Measurements from ENCODE around the gene SH3RF3. TPM values are rescaled to one million over a fixed set of nuclear protein-coding genes. Genes with fewer than 3 reads are reported as not detected.

Gene SH3RF3
- polyA plus RNA-seq, 1 of the 3 experiments (the other 2 are of a cell fraction), result 1.9 TPM

- CTCF ChIA-PET, result interaction anchor here (1.4 kb wide), 1 partner anchor 15 kb away, joined by 3 read pairs; no protein-coding TSS in a partner anchor
Observed at GRCh38 chr2:109254174-109254904, 125.3 kb downstream of the SH3RF3 start.

More at GRCh38 chr2:109254174-109254904, 125.3 kb downstream of the SH3RF3 start:
- no peaks in the 10 kb centered on the region for H3K36me3 ChIP-seq (replicated peaks in 1 of 2; ENCODE audit: control insufficient read depth in 1 of 2, insufficient read depth in 2 of 2, low read length in 1 of 2)
- DNase-seq, result no peak
- no peaks in the 10 kb centered on the region for H3F3A ChIP-seq (replicated peaks; ENCODE audit: insufficient read depth)
- 0 out of 2 replicates have a peak, but pooled peaks cover 6% of the 10 kb centered on the region for H4K20me1 ChIP-seq (ENCODE audit: insufficient read depth)
- WGBS (ENCODE audit: low lambda C conversion rate), result 91% methylated on average over 12 of the region's 12 CpGs
- no peak overlapping the region for H2AFZ ChIP-seq (ENCODE audit: low read depth)
- no peak overlapping the region for H3K27ac ChIP-seq (ENCODE audit: low read depth in 2 of 2, low read length in 1 of 2)
- H3K4me3 ChIP-seq (ENCODE audit: low read depth in 2 of 2, low read length in 1 of 2), result no peak overlapping the region
- TF ChIP-seq ELF1 (IDR thresholded peaks at IDR 0.05) (no peak), NRF1 (IDR thresholded peaks at IDR 0.05; ENCODE audit: low read depth, low read length) (no peak), SIN3A (IDR thresholded peaks at IDR 0.05; ENCODE audit: borderline replicate concordance, low read depth, low read length) (no peak), JUND (IDR thresholded peaks at IDR 0.05) (no peak), IRF3 (IDR thresholded peaks at IDR 0.05; ENCODE audit: low read depth, low read length) (no peak), NFIC (IDR thresholded peaks at IDR 0.05; ENCODE audit: borderline replicate concordance) (no peak), YY1 (IDR thresholded peaks at IDR 0.05; ENCODE audit: low read depth) (no peak), SMC3 (IDR thresholded peaks at IDR 0.05; ENCODE audit: low read depth, low read length) (no peak), CTCF (IDR thresholded peaks at IDR 0.05) (no peak), RFX5 (IDR thresholded peaks at IDR 0.05; ENCODE audit: low read length) (no peak), RAD21 (IDR thresholded peaks at IDR 0.05; ENCODE audit: low read length) (no peak), POLR2AphosphoS5 (IDR thresholded peaks at IDR 0.05; ENCODE audit: low read depth, low read length) (no peak), TCF12 (IDR thresholded peaks at IDR 0.05) (no peak)
- TF ChIP-seq, protein P1, sequence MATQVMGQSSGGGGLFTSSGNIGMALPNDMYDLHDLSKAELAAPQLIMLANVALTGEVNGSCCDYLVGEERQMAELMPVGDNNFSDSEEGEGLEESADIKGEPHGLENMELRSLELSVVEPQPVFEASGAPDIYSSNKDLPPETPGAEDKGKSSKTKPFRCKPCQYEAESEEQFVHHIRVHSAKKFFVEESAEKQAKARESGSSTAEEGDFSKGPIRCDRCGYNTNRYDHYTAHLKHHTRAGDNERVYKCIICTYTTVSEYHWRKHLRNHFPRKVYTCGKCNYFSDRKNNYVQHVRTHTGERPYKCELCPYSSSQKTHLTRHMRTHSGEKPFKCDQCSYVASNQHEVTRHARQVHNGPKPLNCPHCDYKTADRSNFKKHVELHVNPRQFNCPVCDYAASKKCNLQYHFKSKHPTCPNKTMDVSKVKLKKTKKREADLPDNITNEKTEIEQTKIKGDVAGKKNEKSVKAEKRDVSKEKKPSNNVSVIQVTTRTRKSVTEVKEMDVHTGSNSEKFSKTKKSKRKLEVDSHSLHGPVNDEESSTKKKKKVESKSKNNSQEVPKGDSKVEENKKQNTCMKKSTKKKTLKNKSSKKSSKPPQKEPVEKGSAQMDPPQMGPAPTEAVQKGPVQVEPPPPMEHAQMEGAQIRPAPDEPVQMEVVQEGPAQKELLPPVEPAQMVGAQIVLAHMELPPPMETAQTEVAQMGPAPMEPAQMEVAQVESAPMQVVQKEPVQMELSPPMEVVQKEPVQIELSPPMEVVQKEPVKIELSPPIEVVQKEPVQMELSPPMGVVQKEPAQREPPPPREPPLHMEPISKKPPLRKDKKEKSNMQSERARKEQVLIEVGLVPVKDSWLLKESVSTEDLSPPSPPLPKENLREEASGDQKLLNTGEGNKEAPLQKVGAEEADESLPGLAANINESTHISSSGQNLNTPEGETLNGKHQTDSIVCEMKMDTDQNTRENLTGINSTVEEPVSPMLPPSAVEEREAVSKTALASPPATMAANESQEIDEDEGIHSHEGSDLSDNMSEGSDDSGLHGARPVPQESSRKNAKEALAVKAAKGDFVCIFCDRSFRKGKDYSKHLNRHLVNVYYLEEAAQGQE (IDR thresholded peaks at IDR 0.05; ENCODE audit: low read depth, low read length), result no peak
- H3K9me3 ChIP-seq, result no peaks in the 10 kb centered on the region
- H3K9ac ChIP-seq, result no peak overlapping the region
- POLR2A ChIA-PET, result no interaction called here
- H3K27me3 ChIP-seq (ENCODE audit: insufficient read depth), result no peaks in the 10 kb centered on the region
- no peak overlapping the region for H3K4me2 ChIP-seq
- H3K79me2 ChIP-seq (ENCODE audit: insufficient read depth), result peaks cover 2% of the 10 kb centered on the region; the same call in 1 of the 2 replicates
- H3K9me2 ChIP-seq, result no peaks in the 10 kb centered on the region
- peaks cover 0 to 19% of the 10 kb centered on the region in 2 experiments; a peak in 1 of 4 replicates for H3K4me1 ChIP-seq (ENCODE audit: control insufficient read depth in 1 of 2, insufficient read depth in 2 of 2, low read depth in 1 of 2, low read length in 1 of 2)

Measured in SK-N-SH (cell line).